ENCODE data around the gene SLC9A6.

- TF ChIP-seq POLR2AphosphoS5 (IDR thresholded peaks at IDR 0.05; ENCODE audit: low read depth, low read length) (no peak), REST (IDR thresholded peaks at IDR 0.05; ENCODE audit: insufficient read depth in 1 of 2, low read depth in 2 of 2, low read length in 2 of 2) (no peak)
Measured at GRCh38 chrX:136031626-136032025, 46.4 kb downstream of the SLC9A6 start.

All from PFSK-1 (cell line).